ENCODE results near the gene COPB1. TPM values are rescaled to one million over a fixed set of nuclear protein-coding genes. Genes with fewer than 3 reads are reported as not detected.

The COPB1 gene
- total and polyA plus RNA-seq, 9 donors, result 43.7 to 81.5 (median 73.3) TPM

GRCh38 chr11:14446701-14447169 is 52.9 kb downstream of the COPB1 start:
- Histone ChIP-seq H3K9me3 (no peaks in the 10 kb centered on the region), H3K4me1 (ENCODE audit: insufficient read depth) (no peaks in the 10 kb centered on the region), H3K4me3 (no peak overlapping the region), H3K27me3 (no peaks in the 10 kb centered on the region), H3K36me3 (no peaks in the 10 kb centered on the region), H3K27ac (no peak overlapping the region)
- TF ChIP-seq, protein P1, sequence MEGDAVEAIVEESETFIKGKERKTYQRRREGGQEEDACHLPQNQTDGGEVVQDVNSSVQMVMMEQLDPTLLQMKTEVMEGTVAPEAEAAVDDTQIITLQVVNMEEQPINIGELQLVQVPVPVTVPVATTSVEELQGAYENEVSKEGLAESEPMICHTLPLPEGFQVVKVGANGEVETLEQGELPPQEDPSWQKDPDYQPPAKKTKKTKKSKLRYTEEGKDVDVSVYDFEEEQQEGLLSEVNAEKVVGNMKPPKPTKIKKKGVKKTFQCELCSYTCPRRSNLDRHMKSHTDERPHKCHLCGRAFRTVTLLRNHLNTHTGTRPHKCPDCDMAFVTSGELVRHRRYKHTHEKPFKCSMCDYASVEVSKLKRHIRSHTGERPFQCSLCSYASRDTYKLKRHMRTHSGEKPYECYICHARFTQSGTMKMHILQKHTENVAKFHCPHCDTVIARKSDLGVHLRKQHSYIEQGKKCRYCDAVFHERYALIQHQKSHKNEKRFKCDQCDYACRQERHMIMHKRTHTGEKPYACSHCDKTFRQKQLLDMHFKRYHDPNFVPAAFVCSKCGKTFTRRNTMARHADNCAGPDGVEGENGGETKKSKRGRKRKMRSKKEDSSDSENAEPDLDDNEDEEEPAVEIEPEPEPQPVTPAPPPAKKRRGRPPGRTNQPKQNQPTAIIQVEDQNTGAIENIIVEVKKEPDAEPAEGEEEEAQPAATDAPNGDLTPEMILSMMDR (IDR thresholded peaks at IDR 0.05), result no peak
- TF ChIP-seq EP300 (IDR thresholded peaks at IDR 0.05) (no peak), POLR2A (IDR thresholded peaks at IDR 0.05) (no peak)
- intact Hi-C loops (cut with DNase I), result loop anchor here in 1 of 4 donors (5.0 kb wide), 1 partner anchor 149 kb away; no protein-coding TSS in a partner anchor
- no peak for DNase-seq

- no peak overlapping the region for H3K27ac ChIP-seq
- no peaks in the 10 kb centered on the region for H3K4me1 ChIP-seq (ENCODE audit: insufficient read depth)
- no peaks in the 10 kb centered on the region for H3K27me3 ChIP-seq
- WGBS, 3 donors, result 84 to 92% (median 87%) methylated on average over 2 of the region's 2 CpGs
- H3K36me3 ChIP-seq, result no peaks in the 10 kb centered on the region
- intact Hi-C loops (cut with DNase I), result loop anchor here in 1 of 4 donors (5.0 kb wide), 1 partner anchor 149 kb away; no protein-coding TSS in a partner anchor
- H3K9me3 ChIP-seq, result no peaks in the 10 kb centered on the region
- TF ChIP-seq, protein P1 (IDR thresholded peaks at IDR 0.05), result no peak
- no peak for TF ChIP-seq POLR2A (IDR thresholded peaks at IDR 0.05)
- TF ChIP-seq EP300 (IDR thresholded peaks at IDR 0.05), result no peak
- DNase-seq, result no peak
- no peak overlapping the region for H3K4me3 ChIP-seq
These were observed 53.8 kb downstream of the COPB1 start for GRCh38 chr11:14445542-14446530.

- Histone ChIP-seq H3K27me3 (no peaks in the 10 kb centered on the region), H3K27ac (no peak overlapping the region), H3K4me1 (ENCODE audit: insufficient read depth) (no peaks in the 10 kb centered on the region), H3K4me3 (no peak overlapping the region), H3K36me3 (no peaks in the 10 kb centered on the region), H3K9me3 (no peaks in the 10 kb centered on the region)
- intact Hi-C loops (cut with DNase I), result loop anchor here in 1 of 4 donors (5.0 kb wide), 1 partner anchor 147 kb away; no protein-coding TSS in a partner anchor
- TF ChIP-seq, protein P1 (IDR thresholded peaks at IDR 0.05), result no peak
- TF ChIP-seq POLR2A (IDR thresholded peaks at IDR 0.05), result no peak
- TF ChIP-seq EP300 (IDR thresholded peaks at IDR 0.05), result no peak
- 90 to 94% (median 92%) methylated on average over 8 of the region's 8 CpGs for WGBS, 3 donors
- no peak for DNase-seq
These were observed 55.0 kb downstream of the COPB1 start for GRCh38 chr11:14444441-14445189.

- no peaks in the 10 kb centered on the region for H3K27me3 ChIP-seq
- no peak overlapping the region for H3K4me3 ChIP-seq
- no peak overlapping the region for H3K27ac ChIP-seq
- H3K9me3 ChIP-seq, result no peaks in the 10 kb centered on the region
- H3K4me1 ChIP-seq (ENCODE audit: insufficient read depth), result no peaks in the 10 kb centered on the region
- no peaks in the 10 kb centered on the region for H3K36me3 ChIP-seq
- WGBS, 3 donors, result 63 to 89% (median 88%) methylated on average over 1 of the region's 1 CpG
- DNase-seq, result no peak
- TF ChIP-seq, protein P1 (IDR thresholded peaks at IDR 0.05), result no peak
- TF ChIP-seq POLR2A (IDR thresholded peaks at IDR 0.05) (no peak), EP300 (IDR thresholded peaks at IDR 0.05) (no peak)
- intact Hi-C loops (cut with DNase I), result no loop called here
These were observed 56.0 kb downstream of the COPB1 start for GRCh38 chr11:14443638-14444037.

Data from ovary (tissue), 9 donors.